A549 (cell line): Measurements from ENCODE around the gene TIMP3. TPM values are rescaled to one million over a fixed set of nuclear protein-coding genes. Genes with fewer than 3 reads are reported as not detected.

Source experiments
- ATAC-seq, 2 experiments: fragments of 200-7000 bp in 1 of 2; fragments of >200 bp in 1 of 2; cut with Nextera tagmentation in 1 of 2; cut with Tn5 transposase in 1 of 2; 3 replicates each; pipeline versions ENCODE4 v1.8.0 to v1.9.1; 2018 to 2020; ENCODE audit warnings: mild to moderate bottlenecking in 1 of 2, moderate library complexity in 1 of 2
- CTCF ChIA-PET: fragments of 300-600 bp; sonication (Branson Sonifier 250); formaldehyde crosslinking; extraction: SDS; loops from one replicate; lab custom pipeline; 2021; ENCODE audit warnings: antibody characterized with exemption, inconsistent platforms; lab: Yijun Ruan, JAX
- POLR2A ChIA-PET: fragments of 350-600 bp; formaldehyde crosslinking; extraction: SDS; loops from one replicate; lab custom pipeline; 2021; ENCODE audit warnings: antibody characterized with exemption, inconsistent platforms; lab: Yijun Ruan, JAX
- DNase-seq, 2 experiments: peaks; one replicate each; pipeline versions ENCODE4 v3.0.0 to v3.0.0-alpha.2; 2011 to 2016; ENCODE audit warnings: low read depth in 1 of 2, low spot score in 1 of 2
- FAIRE-seq: peaks from 2 replicates; lab custom pipeline; 2011; peaks lifted over from hg19 to GRCh38; lab: Jason Lieb, UNC
- H3K27ac ChIP-seq, 2 experiments: fragments of >200 bp; sonication (Bioruptor Twin); formaldehyde crosslinking; 3 replicates each; pipeline ENCODE4 v1.5.1; 2016 to 2017
- H3K4me1 ChIP-seq: fragments of >200 bp; sonication (Bioruptor Twin); formaldehyde crosslinking; 3 replicates; pipeline ENCODE4 v1.6.1; 2016
- H3K4me2 ChIP-seq: fragments of >200 bp; sonication (Bioruptor Twin); formaldehyde crosslinking; 3 replicates; pipeline ENCODE4 v1.6.1; 2016
- H3K4me3 ChIP-seq: fragments of >200 bp; sonication (Bioruptor Twin); formaldehyde crosslinking; 3 replicates; pipeline ENCODE4 v1.5.1; 2016
- H3K9me3 ChIP-seq: fragments of >200 bp; sonication (Bioruptor Twin); formaldehyde crosslinking; 3 replicates; pipeline ENCODE4 v1.6.1; 2016
- ATOH8 ChIP-seq: fragments of 250-450 bp; sonication (Bioruptor Pico); IDR thresholded peaks from 2 replicates; pipeline ENCODE4 v1.5.0; 2020; ENCODE audit warnings: low read depth, mild to moderate bottlenecking, moderate library complexity
- BHLHE40 ChIP-seq: IDR thresholded peaks from 2 replicates; pipeline ENCODE4 v1.6.1; 2012; ENCODE audit warnings: low read depth, low read length, inconsistent platforms
- CBX2 ChIP-seq: fragments of 200-600 bp; sonication (generic); IDR thresholded peaks from 2 replicates; pipeline ENCODE4 v1.6.1; 2016; ENCODE audit warnings: low read depth, mild to moderate bottlenecking, borderline replicate concordance
- CBX8 ChIP-seq: fragments of 200-600 bp; sonication (generic); IDR thresholded peaks from 2 replicates; pipeline ENCODE4 v1.6.1; 2016
- CHD2 ChIP-seq: fragments of 150-350 bp; IDR thresholded peaks from 2 replicates; pipeline ENCODE4 v1.6.1; 2014; ENCODE audit warnings: low read length; ENCODE audit not compliant: partially characterized antibody
- CHD4 ChIP-seq: fragments of 200-600 bp; sonication (generic); IDR thresholded peaks from 2 replicates; pipeline ENCODE4 v1.6.1; 2016; ENCODE audit warnings: antibody characterized with exemption, mild to moderate bottlenecking, borderline replicate concordance
- EHMT2 ChIP-seq: fragments of 200-600 bp; sonication (generic); IDR thresholded peaks from 2 replicates; pipeline ENCODE4 v1.6.1; 2016; ENCODE audit warnings: antibody characterized with exemption, low read depth, mild to moderate bottlenecking, moderate library complexity
- EP300 ChIP-seq, 2 experiments: fragments of >200 bp; sonication (Bioruptor Twin); formaldehyde crosslinking; IDR thresholded peaks; 2 replicates in 1 of 2; 3 replicates in 1 of 2; pipeline ENCODE4 v1.6.1; 2016 to 2017
- ESRRA ChIP-seq: fragments of 150-350 bp; IDR thresholded peaks from 2 replicates; pipeline ENCODE4 v1.6.1; 2014; ENCODE audit warnings: mild to moderate bottlenecking, low read length, borderline replicate concordance
- FOSL2 ChIP-seq, 2 experiments: fragments of 450-650 bp in 1 of 2; fragments of >200 bp in 1 of 2; sonication (Bioruptor Twin) in 1 of 2; formaldehyde crosslinking; IDR thresholded peaks; 2 replicates each; pipeline versions ENCODE4 v1.5.0 to v1.6.1; 2016 to 2020; ENCODE audit warnings: mild to moderate bottlenecking in 1 of 2, moderate library complexity in 1 of 2
- GATA3 ChIP-seq: IDR thresholded peaks from 2 replicates; pipeline ENCODE4 v1.6.1; 2012; ENCODE audit warnings: borderline replicate concordance
- HEYL ChIP-seq: fragments of 250-450 bp; sonication (Bioruptor Pico); IDR thresholded peaks from 2 replicates; pipeline ENCODE4 v1.8.0; 2021; ENCODE audit warnings: mild to moderate bottlenecking, moderate library complexity
- HOXA7 ChIP-seq: fragments of 250-450 bp; sonication (Bioruptor Pico); IDR thresholded peaks from 2 replicates; pipeline ENCODE4 v1.5.0; 2020; ENCODE audit warnings: mild to moderate bottlenecking, moderate library complexity
- JUN ChIP-seq, 2 experiments: fragments of >200 bp; sonication (Bioruptor Twin); formaldehyde crosslinking; IDR thresholded peaks; 2 replicates in 1 of 2; 3 replicates in 1 of 2; pipeline ENCODE4 v1.6.1; 2016 to 2017
- JUNB ChIP-seq: fragments of >200 bp; sonication (Bioruptor Twin); formaldehyde crosslinking; IDR thresholded peaks from 2 replicates; pipeline ENCODE4 v1.6.1; 2016
- KDM5A ChIP-seq: fragments of 200-600 bp; sonication (generic); IDR thresholded peaks from 2 replicates; pipeline ENCODE4 v1.6.1; 2016; ENCODE audit warnings: antibody characterized with exemption, mild to moderate bottlenecking
- MAFK ChIP-seq: fragments of 450-650 bp; IDR thresholded peaks from 2 replicates; pipeline ENCODE4 v1.6.1; 2014; ENCODE audit not compliant: partially characterized antibody
- MAX ChIP-seq: IDR thresholded peaks from 2 replicates; pipeline ENCODE4 v1.6.1; 2012
- MAZ ChIP-seq: fragments of 150-350 bp; IDR thresholded peaks from 2 replicates; pipeline ENCODE4 v1.6.1; 2014; ENCODE audit warnings: antibody characterized with exemption, low read depth, low read length, borderline replicate concordance
- MYC ChIP-seq: IDR thresholded peaks from 2 replicates; pipeline ENCODE4 v1.6.1; 2012; ENCODE audit warnings: mild to moderate bottlenecking, inconsistent platforms, low read length, improper control_type of control experiment, borderline replicate concordance
- NPAS2 ChIP-seq: fragments of 250-450 bp; sonication (Bioruptor Pico); IDR thresholded peaks from 2 replicates; pipeline ENCODE4 v1.8.0; 2022; ENCODE audit warnings: mild to moderate bottlenecking, moderate library complexity, borderline replicate concordance
- NR3C1 ChIP-seq: fragments of >200 bp; sonication (Bioruptor Twin); formaldehyde crosslinking; IDR thresholded peaks from 3 replicates; pipeline ENCODE4 v1.6.1; 2017
- PHF8 ChIP-seq: fragments of 200-600 bp; sonication (generic); IDR thresholded peaks from 2 replicates; pipeline ENCODE4 v1.6.1; 2016; ENCODE audit warnings: low read depth, mild to moderate bottlenecking, antibody characterized with exemption, moderate library complexity, borderline replicate concordance
- RFX5 ChIP-seq: fragments of 450-650 bp; IDR thresholded peaks from 2 replicates; pipeline ENCODE4 v1.7.1; 2014; ENCODE audit warnings: antibody characterized with exemption, mild to moderate bottlenecking, moderate library complexity
- TFCP2L1 ChIP-seq: fragments of 250-450 bp; sonication (Bioruptor Pico); IDR thresholded peaks from 2 replicates; pipeline ENCODE4 v1.5.0; 2021; ENCODE audit warnings: mild to moderate bottlenecking
- USF2 ChIP-seq: fragments of 450-650 bp; IDR thresholded peaks from 2 replicates; pipeline ENCODE4 v1.6.1; 2014; ENCODE audit warnings: antibody characterized with exemption
- ZFP36 ChIP-seq: fragments of 450-650 bp; IDR thresholded peaks from 2 replicates; pipeline ENCODE4 v1.6.1; 2014; ENCODE audit warnings: borderline replicate concordance; ENCODE audit not compliant: partially characterized antibody
- ZNF302 ChIP-seq: fragments of 250-450 bp; sonication (Bioruptor Pico); IDR thresholded peaks from 2 replicates; pipeline ENCODE4 v1.9.0; 2021; ENCODE audit warnings: inconsistent platforms, mild to moderate bottlenecking, moderate library complexity
- WGBS: methylation state at CpG from one replicate; pipeline ENCODE4 v1.1.6; 2017; ENCODE audit errors: missing lambda C conversion rate; 5-methylcytosine and 5-hydroxymethylcytosine counted together
- polyA plus RNA-seq, 4 experiments: library from polyadenylated mRNA; depleted of rRNA in 3 of 4; stranded (reverse); fragments of >200 nt; fragmentation: RNase III in 1 of 4; extraction: RNeasy Plus Mini Kit Qiagen cat#74134 plus additional on column Dnase treatment in 1 of 4; gene quantifications; 2 replicates in 3 of 4; 3 replicates in 1 of 4; pipeline ENCODE4 v1.2.3, GENCODE V29; 2011 to 2017
- TF ChIP-seq, protein P1 (sequence below): IDR thresholded peaks from 2 replicates; pipeline ENCODE4 v1.6.1; 2012; ENCODE audit warnings: low read depth, borderline replicate concordance

The TIMP3 gene
- polyA plus RNA-seq, 2 of the 4 experiments (the other 2 are of a cell fraction), result 1.4 to 1.7 TPM

DNA sequence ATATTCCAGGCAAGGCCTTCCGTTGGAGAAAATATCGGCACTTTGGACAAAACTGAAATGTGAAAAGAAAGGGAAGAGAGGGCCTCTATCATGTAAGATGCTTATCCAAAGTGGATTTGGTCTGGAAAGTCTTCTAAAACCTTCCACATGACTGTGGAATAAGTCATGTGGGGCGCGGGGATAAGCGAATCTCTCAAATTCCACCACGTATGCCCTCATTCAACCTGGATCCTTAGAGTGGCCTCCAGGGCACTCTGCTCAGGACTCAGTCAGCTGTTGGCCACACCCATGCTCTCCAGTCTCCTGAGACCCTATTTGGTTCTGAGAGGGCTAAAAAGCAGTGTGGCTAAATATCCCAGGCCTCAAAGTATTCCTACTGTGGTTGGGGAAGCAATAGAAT is 2.0 kb upstream of the TIMP3 start:
- no peak overlapping the region for H3K27ac ChIP-seq
- TF ChIP-seq EHMT2 (no peak), GATA3 (no peak), RFX5 (no peak), CBX8 (no peak), JUNB (no peak), ZFP36 (no peak), JUN (IDR thresholded peaks at IDR 0.05) (no peak), HOXA7 (CRISPR knock-in tag) (no peak), ATOH8 (no peak)
- ChIA-PET POLR2A (no interaction called here), CTCF (interaction anchor here (1.2 to 14.5 kb wide), 3 partner anchors 15 to 271 kb away, joined by 3 to 187 read pairs (median 4); no protein-coding TSS in a partner anchor)
- H3K4me2 ChIP-seq, result no peak overlapping the region
- 82% methylated on average over 6 of the region's 6 CpGs for WGBS
- no peaks in the 10 kb centered on the region for H3K4me1 ChIP-seq
- FAIRE-seq (no peak), ATAC-seq (no peak), DNase-seq (no peak)
- H3K9me3 ChIP-seq, result no peaks in the 10 kb centered on the region
- H3K4me3 ChIP-seq, result no peak overlapping the region

GRCh38 chr22:32800158-32800882 is 1.2 kb upstream of the TIMP3 start:
- Histone ChIP-seq H3K9me3 (no peaks in the 10 kb centered on the region), H3K4me3 (no peak overlapping the region; the same call in 2 of the 3 replicates), H3K4me2 (no peak overlapping the region), H3K27ac (no peak overlapping the region), H3K4me1 (no peaks in the 10 kb centered on the region)
- ATAC-seq, result no peak
- WGBS, result 65% methylated on average over 8 of the region's 8 CpGs
- ChIA-PET CTCF (interaction anchor here (14.5 kb wide), 1 partner anchor 272 kb away, joined by 187 read pairs; no protein-coding TSS in a partner anchor), POLR2A (no interaction called here)
- TF ChIP-seq BHLHE40 (no peak), HOXA7 (CRISPR knock-in tag) (no peak), ZFP36 (no peak), CHD2 (no peak), KDM5A (no peak), HEYL (CRISPR knock-in tag) (no peak), MAFK (no peak), FOSL2 (IDR thresholded peaks at IDR 0.05) (no peak), FOSL2 (CRISPR knock-in tag; IDR thresholded peaks at IDR 0.05) (no peak), TFCP2L1 (CRISPR knock-in tag) (no peak), MYC (no peak)
- no peak for DNase-seq
- FAIRE-seq, result no peak

GRCh38 chr22:32800994-32801536 is 440 bp upstream of the TIMP3 start:
- peak overlapping the region; percentile 52 for H3K4me3 ChIP-seq
- H3K4me1 ChIP-seq, result no peaks in the 10 kb centered on the region
- 55% methylated on average over 5 of the region's 21 CpGs for WGBS
- FAIRE-seq (no peak), DNase-seq (no peak), ATAC-seq (no peak)
- H3K27ac ChIP-seq, result peak overlapping the region in 1 of 2 experiments; percentile 63; a peak in 2 of 6 replicates
- ChIA-PET CTCF (interaction anchor here (14.5 kb wide), 1 partner anchor 273 kb away, joined by 187 read pairs; no protein-coding TSS in a partner anchor), POLR2A (no interaction called here)
- TF ChIP-seq MAZ (no peak), CHD2 (no peak), EP300 (IDR thresholded peaks at IDR 0.05) (no peak), HOXA7 (CRISPR knock-in tag) (no peak), USF2 (no peak), ZNF302 (CRISPR knock-in tag) (no peak), JUN (IDR thresholded peaks at IDR 0.05) (no peak), CHD4 (no peak), ESRRA (no peak), NPAS2 (no peak), PHF8 (no peak), ATOH8 (no peak), CBX2 (no peak), NR3C1 (no peak), MAX (no peak)
- TF ChIP-seq, protein P1, sequence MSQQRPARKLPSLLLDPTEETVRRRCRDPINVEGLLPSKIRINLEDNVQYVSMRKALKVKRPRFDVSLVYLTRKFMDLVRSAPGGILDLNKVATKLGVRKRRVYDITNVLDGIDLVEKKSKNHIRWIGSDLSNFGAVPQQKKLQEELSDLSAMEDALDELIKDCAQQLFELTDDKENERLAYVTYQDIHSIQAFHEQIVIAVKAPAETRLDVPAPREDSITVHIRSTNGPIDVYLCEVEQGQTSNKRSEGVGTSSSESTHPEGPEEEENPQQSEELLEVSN, result no peak
- H3K9me3 ChIP-seq, result no peaks in the 10 kb centered on the region
- peak overlapping the region; percentile 88 for H3K4me2 ChIP-seq
